Left lung (tissue), 10 donors: ENCODE results near the gene ERO1B. TPM values are rescaled to one million over a fixed set of nuclear protein-coding genes. Genes with fewer than 3 reads are reported as not detected.

ENCODE experiments used
- ATAC-seq: fragments of 200-7000 bp; cut with Tn5 transposase; one replicate; pipeline ENCODE4 v1.9.1; 2020; ENCODE audit warnings: moderate library complexity
- DNase-seq, 4 donors: peaks; one replicate each; pipeline ENCODE4 v3.0.0-alpha.2; 2013 to 2020
- H3K27ac ChIP-seq, 2 donors: fragments of 200-600 bp; sonication (generic) in 1 of 2; one replicate each; pipeline versions ENCODE4 v1.5.0 to v1.8.0; 2020 to 2021
- H3K27me3 ChIP-seq, 2 donors: fragments of 200-600 bp; sonication (generic) in 1 of 2; one replicate each; pipeline versions ENCODE4 v1.5.0 to v1.8.0; 2020 to 2021
- H3K36me3 ChIP-seq, 2 donors: fragments of 200-600 bp; sonication (generic) in 1 of 2; one replicate each; pipeline versions ENCODE4 v1.5.0 to v1.8.0; 2020 to 2021
- H3K4me1 ChIP-seq, 2 donors: fragments of 200-600 bp; one replicate each; pipeline ENCODE4 v1.8.0; 2021
- H3K4me3 ChIP-seq, 2 donors: fragments of 200-600 bp; sonication (generic) in 1 of 2; one replicate each; pipeline versions ENCODE4 v1.5.0 to v1.8.0; 2020 to 2021; ENCODE audit warnings: mild to moderate bottlenecking in 1 of 2
- H3K9me3 ChIP-seq, 2 donors: fragments of 200-600 bp; sonication (generic) in 1 of 2; one replicate each; pipeline versions ENCODE4 v1.5.0 to v1.8.0; 2020 to 2021
- intact Hi-C, 2 donors: fragments of 100-400 bp; cut with DNase I; formaldehyde crosslinking; loops; one replicate each; pipeline versions ENCODE4 v1.11.2 to v1.14.2; 2022
- polyA plus RNA-seq, 6 donors: library from polyadenylated mRNA; unstranded; fragments of 120-200 nt; gene quantifications; one replicate each; pipeline ENCODE4 v1.2.1, GENCODE V29; 2013; ENCODE audit not compliant: insufficient read length in 6 of 6
- total RNA-seq, 2 donors: library from RNA; stranded (reverse); fragmentation: NEBNext Ultra II Directional; extraction: Animal tissue kit (Norgen Biotek cat#: 25700); gene quantifications; one replicate each; pipeline ENCODE4 v1.2.1, GENCODE V29; 2021
- TF ChIP-seq, protein P1 (sequence below), 2 donors: fragments of 200-600 bp; sonication (generic) in 1 of 2; IDR thresholded peaks; one replicate each; pipeline versions ENCODE4 v1.5.0 to v1.8.0; 2021; ENCODE audit warnings: antibody characterized with exemption in 2 of 2
- donor health status: DM: no; HTN: yes; CAD: no.
- donor health status: DM: no; HTN: no; CAD: no.

The ERO1B gene
- total and polyA plus RNA-seq, 8 donors = 5.8 to 11.1 (median 9.5) TPM

DNA sequence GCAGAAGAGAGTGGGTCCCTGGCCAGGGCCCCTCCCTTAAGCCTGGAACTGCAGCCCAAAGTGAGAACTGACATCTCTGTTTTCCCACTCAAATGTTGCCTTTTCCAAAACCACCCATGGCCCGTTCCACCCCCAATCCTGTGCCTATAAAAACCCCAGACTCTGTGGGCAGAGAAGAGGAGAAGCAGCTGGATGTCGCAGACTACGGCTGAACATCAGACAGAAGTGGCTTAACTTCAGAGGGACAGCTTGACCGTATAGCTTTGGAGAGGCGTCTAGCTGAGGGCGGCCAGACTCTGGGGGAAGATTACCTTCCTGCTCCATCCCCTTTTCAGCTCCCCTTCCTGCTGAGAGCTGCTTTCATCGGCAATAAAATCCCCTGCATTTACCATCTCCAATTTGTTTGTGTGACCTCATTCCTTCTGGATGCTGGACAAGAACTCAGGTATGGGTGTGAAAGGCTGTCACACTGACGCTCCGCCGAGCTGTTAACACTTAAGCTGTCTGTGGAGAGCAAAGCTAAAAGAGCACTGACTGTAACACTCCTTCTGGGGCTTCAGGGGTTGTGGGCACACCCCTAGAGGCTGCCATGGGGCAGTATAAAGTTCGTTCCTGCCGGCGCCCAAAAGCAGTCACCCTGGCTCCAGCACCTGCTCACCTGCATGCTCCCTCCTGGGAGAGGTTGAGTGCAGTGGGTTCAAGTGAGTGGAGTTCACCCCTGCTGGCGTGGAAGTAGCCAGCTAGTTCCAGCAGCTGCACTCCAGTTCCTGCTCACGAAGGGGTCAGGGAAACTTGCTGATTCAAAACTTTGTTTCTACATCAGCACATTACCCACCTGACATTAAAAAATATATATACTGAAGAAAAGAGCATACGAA is 19.6 kb upstream of the ERO1B start:
- Histone ChIP-seq H3K9me3 (no peaks in the 10 kb centered on the region), H3K27me3 (peaks cover 0 to 3% of the 10 kb centered on the region in 2 donors), H3K4me1 (no peaks in the 10 kb centered on the region), H3K27ac (no peak overlapping the region), H3K36me3 (no peaks in the 10 kb centered on the region), H3K4me3 (no peak overlapping the region)
- ATAC-seq = no peak
- intact Hi-C loops = no loop called here
- TF ChIP-seq, protein P1, sequence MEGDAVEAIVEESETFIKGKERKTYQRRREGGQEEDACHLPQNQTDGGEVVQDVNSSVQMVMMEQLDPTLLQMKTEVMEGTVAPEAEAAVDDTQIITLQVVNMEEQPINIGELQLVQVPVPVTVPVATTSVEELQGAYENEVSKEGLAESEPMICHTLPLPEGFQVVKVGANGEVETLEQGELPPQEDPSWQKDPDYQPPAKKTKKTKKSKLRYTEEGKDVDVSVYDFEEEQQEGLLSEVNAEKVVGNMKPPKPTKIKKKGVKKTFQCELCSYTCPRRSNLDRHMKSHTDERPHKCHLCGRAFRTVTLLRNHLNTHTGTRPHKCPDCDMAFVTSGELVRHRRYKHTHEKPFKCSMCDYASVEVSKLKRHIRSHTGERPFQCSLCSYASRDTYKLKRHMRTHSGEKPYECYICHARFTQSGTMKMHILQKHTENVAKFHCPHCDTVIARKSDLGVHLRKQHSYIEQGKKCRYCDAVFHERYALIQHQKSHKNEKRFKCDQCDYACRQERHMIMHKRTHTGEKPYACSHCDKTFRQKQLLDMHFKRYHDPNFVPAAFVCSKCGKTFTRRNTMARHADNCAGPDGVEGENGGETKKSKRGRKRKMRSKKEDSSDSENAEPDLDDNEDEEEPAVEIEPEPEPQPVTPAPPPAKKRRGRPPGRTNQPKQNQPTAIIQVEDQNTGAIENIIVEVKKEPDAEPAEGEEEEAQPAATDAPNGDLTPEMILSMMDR (IDR thresholded peaks at IDR 0.05) = no peak
- DNase-seq = peak in 1 of 4 donors; percentile 43

DNA sequence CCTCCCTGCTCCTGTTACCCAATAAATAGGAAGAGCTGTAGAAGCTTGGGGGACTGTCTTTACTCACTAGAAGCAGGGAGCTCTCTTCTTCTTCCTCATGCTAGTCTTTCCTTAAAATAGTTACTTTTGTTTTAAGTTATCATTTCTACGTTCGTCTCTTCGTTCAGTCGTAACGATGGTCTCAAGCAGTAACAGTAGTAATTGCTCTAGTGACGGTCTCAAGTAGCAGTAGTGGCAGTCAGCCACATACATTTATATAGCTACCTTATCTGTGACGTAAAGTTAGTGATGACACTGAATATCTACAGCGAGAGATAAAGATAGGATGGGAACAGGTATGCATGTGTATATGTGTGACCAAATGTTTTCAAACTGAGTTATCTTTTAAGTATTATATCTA is 15.4 kb upstream of the ERO1B start:
- ATAC-seq (no peak), DNase-seq (no peak)
- Histone ChIP-seq H3K36me3 (no peaks in the 10 kb centered on the region), H3K4me1 (no peaks in the 10 kb centered on the region), H3K27ac (no peak overlapping the region), H3K9me3 (no peaks in the 10 kb centered on the region), H3K27me3 (peaks cover 0 to 5% of the 10 kb centered on the region in 2 donors), H3K4me3 (no peak overlapping the region)
- intact Hi-C loops = no loop called here
- TF ChIP-seq, protein P1 (IDR thresholded peaks at IDR 0.05) = no peak

DNA sequence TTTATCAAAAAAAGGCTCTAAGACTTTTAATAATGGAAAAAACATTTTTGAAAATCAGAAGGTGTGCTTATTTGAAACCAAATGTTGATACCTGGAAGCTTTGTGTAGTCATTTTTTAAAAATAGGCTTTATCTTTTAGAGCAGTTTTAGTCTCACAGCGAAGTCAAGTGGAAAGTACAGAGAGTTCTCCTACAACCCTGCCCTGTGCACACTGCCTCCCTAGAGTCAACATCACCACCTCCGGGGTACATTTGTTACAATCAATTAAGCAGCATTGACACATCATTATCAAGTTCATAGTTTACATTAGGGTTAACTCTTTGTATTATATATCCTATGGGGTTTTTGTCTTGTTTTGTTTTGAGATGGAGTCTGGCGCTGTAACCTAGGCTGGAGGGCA is 10.7 kb upstream of the ERO1B start:
- TF ChIP-seq, protein P1 (IDR thresholded peaks at IDR 0.05) = no peak

DNA sequence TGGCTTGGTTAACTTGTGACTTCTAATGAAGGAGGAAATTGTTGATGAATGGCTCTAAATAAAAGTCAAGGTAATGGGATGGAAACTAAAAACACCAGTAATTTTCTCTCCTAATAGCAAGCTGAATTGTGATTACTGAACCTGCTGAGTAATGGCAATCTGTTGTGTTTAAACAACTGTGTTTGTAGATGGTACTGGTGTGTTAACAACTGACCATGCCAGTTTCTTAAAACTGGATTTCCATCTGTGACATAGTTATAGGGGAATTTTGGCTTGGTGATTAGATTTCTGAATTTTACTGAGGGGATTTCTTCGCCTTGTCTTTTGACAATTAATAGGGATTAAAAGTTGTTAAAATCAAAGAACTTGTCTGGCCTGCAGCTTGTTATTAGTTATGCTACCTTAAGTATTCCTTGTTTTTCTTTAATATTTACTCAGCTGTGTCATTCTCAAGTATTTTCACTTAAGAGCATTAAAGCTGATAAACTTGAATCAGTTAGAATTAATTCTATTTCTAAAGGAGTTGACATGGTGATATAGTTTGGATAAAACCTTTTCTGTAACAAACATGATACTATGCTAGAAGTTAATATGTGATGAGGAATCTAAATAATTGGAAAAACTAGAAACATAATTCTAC is 7.9 kb upstream of the ERO1B start:
- intact Hi-C loops = no loop called here
- Histone ChIP-seq H3K27ac (no peak overlapping the region), H3K36me3 (no peaks in the 10 kb centered on the region), H3K4me3 (no peak overlapping the region), H3K9me3 (no peaks in the 10 kb centered on the region), H3K4me1 (peaks cover 0 to 2% of the 10 kb centered on the region in 2 donors), H3K27me3 (peaks cover 0 to 12% of the 10 kb centered on the region in 2 donors)
- DNase-seq (no peak), ATAC-seq (peak; percentile 32)
- TF ChIP-seq, protein P1 (IDR thresholded peaks at IDR 0.05) = no peak

More for the DNA sequence above, 10.7 kb upstream of the ERO1B start:
- Histone ChIP-seq H3K27ac (no peak overlapping the region), H3K9me3 (no peaks in the 10 kb centered on the region), H3K27me3 (peaks cover 0 to 5% of the 10 kb centered on the region in 2 donors), H3K4me1 (no peaks in the 10 kb centered on the region), H3K36me3 (no peaks in the 10 kb centered on the region), H3K4me3 (no peak overlapping the region)
- intact Hi-C loops = no loop called here
- DNase-seq (no peak), ATAC-seq (no peak)

DNA sequence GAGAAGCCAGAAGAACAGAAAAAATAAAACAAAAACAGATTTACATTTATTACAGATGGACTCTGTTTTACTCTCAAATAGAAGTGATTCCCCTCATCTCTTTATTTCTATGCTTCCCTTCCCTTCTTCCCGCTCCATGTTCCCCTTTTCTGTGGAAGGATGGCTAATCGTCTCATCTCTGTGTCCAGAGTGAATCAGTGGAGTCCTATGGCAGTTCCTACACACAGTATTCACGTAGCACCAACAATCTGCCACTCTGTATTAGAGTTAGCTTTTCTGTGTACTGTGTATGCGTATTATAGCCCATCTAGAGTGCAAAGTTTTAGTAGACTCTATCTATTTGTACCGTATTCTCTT is 6.8 kb upstream of the ERO1B start:
- TF ChIP-seq, protein P1 (IDR thresholded peaks at IDR 0.05) = no peak
- H3K36me3 ChIP-seq = no peaks in the 10 kb centered on the region
- intact Hi-C loops = no loop called here

More for the DNA sequence above, 6.8 kb upstream of the ERO1B start:
- ATAC-seq = no peak
- no peak for DNase-seq
- H3K27ac ChIP-seq = no peak overlapping the region
- H3K27me3 ChIP-seq = peaks cover 0 to 12% of the 10 kb centered on the region in 2 donors
- no peaks in the 10 kb centered on the region for H3K9me3 ChIP-seq
- no peak overlapping the region for H3K4me3 ChIP-seq
- peaks cover 0 to 5% of the 10 kb centered on the region in 2 donors for H3K4me1 ChIP-seq
